Endothelial cell of umbilical vein (primary cell): ENCODE data around the gene ASTN1. TPM values are rescaled to one million over a fixed set of nuclear protein-coding genes. Genes with fewer than 3 reads are reported as not detected.

Experiments used
- BruUV-seq: library from RNA; stranded (reverse); fragments of 400-500 nt; replicated peaks from 2 replicates; lab custom pipeline; 2021; lab: Mats Ljungman, UMichigan
- CTCF ChIA-PET: fragments of 300-600, 350-600 bp; sonication (Branson Sonifier 250); formaldehyde crosslinking; loops from one replicate; lab custom pipeline; 2021; ENCODE audit warnings: antibody characterized with exemption, inconsistent platforms; lab: Charles Lee
- POLR2A ChIA-PET: fragments of 300-600, 350-600 bp; sonication (Branson Sonifier 250); formaldehyde crosslinking; loops from one replicate; lab custom pipeline; 2021; ENCODE audit warnings: antibody characterized with exemption, inconsistent platforms; lab: Charles Lee
- DNase-seq: peaks from one replicate; pipeline ENCODE4 v3.0.0-alpha.2; 2011; ENCODE audit warnings: low read depth, low spot score
- FAIRE-seq: peaks from 2 replicates; lab custom pipeline; 2011; peaks lifted over from hg19 to GRCh38; lab: Jason Lieb, UNC
- H2AFZ ChIP-seq: 2 replicates; pipeline ENCODE4 v1.6.0; 2012; ENCODE audit warnings: low read depth, low read length, control low read depth, inconsistent platforms
- H3K27ac ChIP-seq: 2 replicates; pipeline ENCODE4 v1.5.1; 2011; ENCODE audit warnings: low read depth, mild to moderate bottlenecking, control low read depth, low read length, moderate library complexity; ENCODE audit not compliant: insufficient read depth
- H3K27me3 ChIP-seq, 2 experiments: 2 replicates each; pipeline versions ENCODE4 v1.6.0 to v1.6.1; 2011; ENCODE audit warnings: low read length in 2 of 2, mixed read lengths in 1 of 2; ENCODE audit not compliant: control insufficient read depth in 2 of 2, insufficient read depth in 2 of 2
- H3K36me3 ChIP-seq, 2 experiments: 2 replicates in 1 of 2; 3 replicates in 1 of 2; pipeline ENCODE4 v1.5.1; 2011; ENCODE audit warnings: low read length in 2 of 2, mild to moderate bottlenecking in 1 of 2, moderate library complexity in 1 of 2; ENCODE audit not compliant: control insufficient read depth in 2 of 2, insufficient read depth in 2 of 2; ENCODE audit errors: extremely low read depth in 1 of 2
- H3K4me1 ChIP-seq: 3 replicates; pipeline ENCODE4 v1.5.1; 2011; ENCODE audit warnings: mild to moderate bottlenecking, low read length; ENCODE audit not compliant: control insufficient read depth, insufficient read depth; ENCODE audit errors: extremely low read depth
- H3K4me2 ChIP-seq: 2 replicates; pipeline ENCODE4 v1.6.1; 2011; ENCODE audit warnings: low read length, control low read depth, mixed read lengths; ENCODE audit not compliant: insufficient read depth
- H3K4me3 ChIP-seq, 3 experiments: fragments of 200-600 bp in 1 of 3; sonication (generic), shearing (Covaris generic) in 1 of 3; replicated peaks in 1 of 3; 2 replicates each; pipeline ENCODE4 v1.5.1; 2011 to 2016; ENCODE audit warnings: control low read depth in 3 of 3, low read length in 3 of 3, mild to moderate bottlenecking in 2 of 3, inconsistent platforms in 1 of 3, low read depth in 1 of 3, moderate library complexity in 1 of 3; ENCODE audit not compliant: insufficient read depth in 1 of 3
- H3K79me2 ChIP-seq: 2 replicates; pipeline ENCODE4 v1.6.0; 2012; ENCODE audit warnings: low read length, inconsistent platforms; ENCODE audit not compliant: control insufficient read depth, insufficient read depth
- H3K9ac ChIP-seq: replicated peaks from 2 replicates; pipeline ENCODE3; 2011; ENCODE audit warnings: low read length, control low read depth; ENCODE audit not compliant: insufficient read depth; ENCODE audit errors: extremely low read depth
- H3K9me1 ChIP-seq: replicated peaks from 3 replicates; pipeline ENCODE4 v1.6.0; 2011; ENCODE audit warnings: mild to moderate bottlenecking, low read length; ENCODE audit not compliant: control insufficient read depth, insufficient read depth; ENCODE audit errors: extremely low read depth
- H3K9me3 ChIP-seq: replicated peaks from 2 replicates; pipeline ENCODE4 v1.5.1; 2012; ENCODE audit warnings: low read length, inconsistent platforms; ENCODE audit not compliant: control insufficient read depth, insufficient read depth
- H4K20me1 ChIP-seq: replicated peaks from 2 replicates; pipeline ENCODE3; 2011; ENCODE audit warnings: mild to moderate bottlenecking, low read length; ENCODE audit not compliant: control insufficient read depth, insufficient read depth; ENCODE audit errors: extremely low read depth
- EZH2 ChIP-seq: IDR thresholded peaks from 2 replicates; pipeline ENCODE4 v1.6.1; 2012; ENCODE audit warnings: borderline replicate concordance, low read depth, mild to moderate bottlenecking, moderate library complexity, low read length, inconsistent platforms; ENCODE audit not compliant: severe bottlenecking
- FOS ChIP-seq: IDR thresholded peaks from 2 replicates; pipeline ENCODE4 v1.6.1; 2011; ENCODE audit warnings: mild to moderate bottlenecking, low read length, moderate library complexity, borderline replicate concordance; ENCODE audit not compliant: insufficient read depth
- GATA2 ChIP-seq: IDR thresholded peaks from 2 replicates; pipeline ENCODE4 v1.7.0; 2011; ENCODE audit warnings: low read depth, mild to moderate bottlenecking, moderate library complexity, mixed read lengths, low read length; ENCODE audit not compliant: insufficient read length, insufficient read depth
- JUN ChIP-seq: IDR thresholded peaks from 2 replicates; pipeline ENCODE4 v1.6.1; 2011; ENCODE audit warnings: borderline replicate concordance, low read depth; ENCODE audit not compliant: insufficient read length, insufficient read depth
- MYC ChIP-seq: IDR thresholded peaks from one replicate; pipeline ENCODE4 v1.6.1; 2011; ENCODE audit warnings: mild to moderate bottlenecking, low read depth, low read length
- POLR2A ChIP-seq: IDR thresholded peaks from 2 replicates; pipeline ENCODE4 v1.6.1; 2012; ENCODE audit warnings: low read depth, mild to moderate bottlenecking, control low read depth, low read length
- POLR2AphosphoS5 ChIP-seq: IDR thresholded peaks from 2 replicates; pipeline ENCODE4 v1.6.1; 2012; ENCODE audit warnings: low read depth, mild to moderate bottlenecking, control low read depth, low read length, moderate library complexity; ENCODE audit not compliant: insufficient read depth
- dilution Hi-C: fragments of 300-500 bp; cut with MboI; formaldehyde crosslinking; loops from one replicate; pipeline ENCODE4 v1.15.0; 2019; ENCODE audit warnings: low sequenced_read_pairs; ENCODE audit not compliant: extremely low pct_ligation_motif_present
- intact Hi-C: fragments of 100-400 bp; cut with micrococcal nuclease; formaldehyde crosslinking; loops from one replicate; pipeline ENCODE4 v1.10.0; 2022
- polyA plus RNA-seq, 4 experiments: library from polyadenylated mRNA; depleted of rRNA in 3 of 4; stranded (reverse) in 3 of 4; unstranded in 1 of 4; fragments of >200 nt; gene quantifications; 2 replicates each; pipeline versions ENCODE4 v1.2.1 to v1.2.3, GENCODE V29; 2011 to 2012; ENCODE audit warnings: missing spikeins in 1 of 4
- total RNA-seq: library from RNA; stranded (reverse); gene quantifications from 2 replicates; pipeline ENCODE4 v1.2.3, GENCODE V29; 2021
- TF ChIP-seq, protein P1 (sequence below), 2 donors: IDR thresholded peaks; 1 replicate in 1 of 2; 2 replicates in 1 of 2; pipeline ENCODE4 v1.5.1; 2011; ENCODE audit warnings: low read length in 2 of 2, mild to moderate bottlenecking in 2 of 2, moderate library complexity in 2 of 2, control low read depth in 1 of 2, inconsistent platforms in 1 of 2, low read depth in 1 of 2; ENCODE audit not compliant: insufficient read depth in 1 of 2; ENCODE audit errors: extremely low read depth in 1 of 2
- TF ChIP-seq, protein P2 (sequence below): IDR thresholded peaks from 2 replicates; pipeline ENCODE4 v1.6.1; 2011; ENCODE audit not compliant: insufficient read depth, insufficient read length

Gene ASTN1
- total and polyA plus RNA-seq, 2 donors (not counting 3 experiments of a cell fraction or from before 2014, with no cell fraction given), result 0.04 TPM; not detected in 1

DNA sequence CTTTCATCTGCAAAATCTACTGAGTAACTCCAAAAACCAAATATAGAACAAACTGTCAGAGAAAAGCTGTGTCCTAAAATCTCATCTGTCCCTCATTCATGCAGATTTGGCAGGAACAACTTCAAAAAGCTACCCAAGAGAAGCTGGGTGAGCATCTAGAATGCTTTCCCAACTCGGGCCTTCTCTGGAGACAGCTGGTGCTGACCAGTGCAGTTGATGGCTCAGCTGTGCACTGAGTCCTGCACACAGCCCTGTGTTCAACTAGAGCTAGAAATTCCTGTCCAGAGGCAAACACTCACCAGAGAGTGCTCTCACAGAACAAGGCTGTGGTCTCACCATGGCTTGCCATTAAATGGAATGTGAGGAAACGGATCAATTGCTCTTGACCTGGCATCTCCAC, 202.8 kb downstream of the ASTN1 start:
- FAIRE-seq (no peak), DNase-seq (no peak)
- Histone ChIP-seq H3K4me3 (no peak overlapping the region), H3K36me3 (no peaks in the 10 kb centered on the region), H2AFZ (no peak overlapping the region), H3K4me1 (no peaks in the 10 kb centered on the region), H3K4me2 (no peak overlapping the region), H4K20me1 (no peaks in the 10 kb centered on the region), H3K9ac (no peak overlapping the region), H3K27ac (no peak overlapping the region), H3K27me3 (no peaks in the 10 kb centered on the region), H3K9me1 (no peaks in the 10 kb centered on the region), H3K79me2 (no peaks in the 10 kb centered on the region), H3K9me3 (no peaks in the 10 kb centered on the region)
- TF ChIP-seq POLR2AphosphoS5 (no peak), FOS (no peak), MYC (no peak), POLR2A (no peak)
- dilution Hi-C loops (no loop called here), intact Hi-C loops (no loop called here)
- no TSS peak for BruUV-seq
- ChIA-PET CTCF (no interaction called here), POLR2A (no interaction called here)

DNA sequence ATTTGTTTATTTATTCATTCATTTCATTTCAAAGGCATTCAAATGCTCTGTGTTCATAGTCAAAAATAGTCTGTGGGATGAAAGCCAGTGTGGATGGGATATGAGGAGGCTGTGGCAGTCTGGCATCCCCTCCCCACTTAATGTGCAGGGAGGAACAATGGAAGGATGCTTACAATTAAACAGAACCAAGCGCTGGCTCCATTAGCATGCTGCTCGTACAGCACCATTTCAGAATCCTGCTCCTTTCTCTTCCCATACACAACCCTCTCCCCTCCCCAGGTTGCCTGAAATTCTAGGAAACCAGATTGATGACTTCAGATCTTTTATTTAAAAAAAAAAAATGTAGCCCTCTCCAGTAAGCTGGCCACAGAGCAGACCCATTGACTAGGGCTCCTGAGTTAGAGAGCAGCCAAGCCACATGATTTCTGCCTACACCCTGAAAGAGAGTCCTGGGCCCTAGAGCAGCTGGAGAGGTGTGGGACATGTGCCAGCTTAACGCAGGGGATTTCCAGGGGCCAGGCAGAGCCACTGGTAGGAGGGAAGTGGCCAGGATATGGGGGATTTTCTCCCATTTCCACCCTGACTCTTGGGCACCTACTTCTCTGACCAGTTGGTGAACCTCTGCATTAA, 205.2 kb downstream of the ASTN1 start:
- Histone ChIP-seq H3K9ac (no peak overlapping the region), H4K20me1 (no peaks in the 10 kb centered on the region), H3K4me1 (no peaks in the 10 kb centered on the region), H3K27me3 (no peaks in the 10 kb centered on the region), H3K27ac (no peak overlapping the region), H3K4me3 (no peak overlapping the region), H2AFZ (no peak overlapping the region), H3K79me2 (no peaks in the 10 kb centered on the region), H3K9me3 (no peaks in the 10 kb centered on the region), H3K4me2 (no peak overlapping the region), H3K36me3 (no peaks in the 10 kb centered on the region), H3K9me1 (no peaks in the 10 kb centered on the region)
- no peak for DNase-seq
- no peak for FAIRE-seq
- CTCF ChIA-PET, result no interaction called here
- POLR2A ChIA-PET, result no interaction called here
- intact Hi-C loops, result no loop called here
- TF ChIP-seq JUN, result no peak
- no peak for TF ChIP-seq EZH2
- no peak for TF ChIP-seq GATA2
- TF ChIP-seq, protein P1, sequence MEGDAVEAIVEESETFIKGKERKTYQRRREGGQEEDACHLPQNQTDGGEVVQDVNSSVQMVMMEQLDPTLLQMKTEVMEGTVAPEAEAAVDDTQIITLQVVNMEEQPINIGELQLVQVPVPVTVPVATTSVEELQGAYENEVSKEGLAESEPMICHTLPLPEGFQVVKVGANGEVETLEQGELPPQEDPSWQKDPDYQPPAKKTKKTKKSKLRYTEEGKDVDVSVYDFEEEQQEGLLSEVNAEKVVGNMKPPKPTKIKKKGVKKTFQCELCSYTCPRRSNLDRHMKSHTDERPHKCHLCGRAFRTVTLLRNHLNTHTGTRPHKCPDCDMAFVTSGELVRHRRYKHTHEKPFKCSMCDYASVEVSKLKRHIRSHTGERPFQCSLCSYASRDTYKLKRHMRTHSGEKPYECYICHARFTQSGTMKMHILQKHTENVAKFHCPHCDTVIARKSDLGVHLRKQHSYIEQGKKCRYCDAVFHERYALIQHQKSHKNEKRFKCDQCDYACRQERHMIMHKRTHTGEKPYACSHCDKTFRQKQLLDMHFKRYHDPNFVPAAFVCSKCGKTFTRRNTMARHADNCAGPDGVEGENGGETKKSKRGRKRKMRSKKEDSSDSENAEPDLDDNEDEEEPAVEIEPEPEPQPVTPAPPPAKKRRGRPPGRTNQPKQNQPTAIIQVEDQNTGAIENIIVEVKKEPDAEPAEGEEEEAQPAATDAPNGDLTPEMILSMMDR (IDR thresholded peaks at IDR 0.05; ENCODE audit: extremely low read depth in 1 of 2, insufficient read depth in 1 of 2, low read depth in 1 of 2, low read length in 2 of 2), result no peak
- TF ChIP-seq FOS, result no peak
- no peak for TF ChIP-seq POLR2A
- no peak for TF ChIP-seq MYC
- TF ChIP-seq, protein P2, sequence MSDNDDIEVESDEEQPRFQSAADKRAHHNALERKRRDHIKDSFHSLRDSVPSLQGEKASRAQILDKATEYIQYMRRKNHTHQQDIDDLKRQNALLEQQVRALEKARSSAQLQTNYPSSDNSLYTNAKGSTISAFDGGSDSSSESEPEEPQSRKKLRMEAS, result no peak
- no peak for TF ChIP-seq POLR2AphosphoS5
- dilution Hi-C loops, result no loop called here
- BruUV-seq, result no TSS peak
